Measurements from ENCODE around the gene METRNL.

METRNL gene

GRCh38 chr17:83069931-83070742, 9.3 kb upstream of the METRNL start:
- Histone ChIP-seq H3K9me3 (ENCODE audit: control insufficient read depth, low read depth, low read length) (no peaks in the 10 kb centered on the region), H3K4me3 (ENCODE audit: low read length) (no peak overlapping the region), H3K36me3 (ENCODE audit: control insufficient read depth, low read depth, low read length) (no peaks in the 10 kb centered on the region), H3K27me3 (ENCODE audit: control insufficient read depth, insufficient read depth, low read length) (no peaks in the 10 kb centered on the region), H3K4me1 (ENCODE audit: control insufficient read depth, low read depth, low read length) (no peaks in the 10 kb centered on the region), H3K27ac (ENCODE audit: low read length) (no peak overlapping the region), H3K9ac (ENCODE audit: low read length) (no peak overlapping the region)

GRCh38 chr17:83070800-83071341, 8.5 kb upstream of the METRNL start:
- no peaks in the 10 kb centered on the region for H3K27me3 ChIP-seq (ENCODE audit: control insufficient read depth, insufficient read depth, low read length)
- no peaks in the 10 kb centered on the region for H3K9me3 ChIP-seq (ENCODE audit: control insufficient read depth, low read depth, low read length)
- no peaks in the 10 kb centered on the region for H3K36me3 ChIP-seq (ENCODE audit: control insufficient read depth, low read depth, low read length)
- no peak overlapping the region for H3K9ac ChIP-seq (ENCODE audit: low read length)
- H3K27ac ChIP-seq (ENCODE audit: low read length) = no peak overlapping the region
- no peaks in the 10 kb centered on the region for H3K4me1 ChIP-seq (ENCODE audit: control insufficient read depth, low read depth, low read length)
- H3K4me3 ChIP-seq (ENCODE audit: low read length) = no peak overlapping the region

- no peak overlapping the region for H3K27ac ChIP-seq (ENCODE audit: low read length)
- H3K4me3 ChIP-seq (ENCODE audit: low read length) = no peak overlapping the region
- no peak overlapping the region for H3K9ac ChIP-seq (ENCODE audit: low read length)
- H3K4me1 ChIP-seq (ENCODE audit: control insufficient read depth, low read depth, low read length) = no peaks in the 10 kb centered on the region
- H3K9me3 ChIP-seq (ENCODE audit: control insufficient read depth, low read depth, low read length) = no peaks in the 10 kb centered on the region
- peaks cover under 1% of the 10 kb centered on the region for H3K27me3 ChIP-seq (ENCODE audit: control insufficient read depth, insufficient read depth, low read length)
- no peaks in the 10 kb centered on the region for H3K36me3 ChIP-seq (ENCODE audit: control insufficient read depth, low read depth, low read length)
Measured at GRCh38 chr17:83071365-83071764, 8.0 kb upstream of the METRNL start.

GRCh38 chr17:83071966-83072562, 7.3 kb upstream of the METRNL start:
- H3K36me3 ChIP-seq (ENCODE audit: control insufficient read depth, low read depth, low read length) = no peaks in the 10 kb centered on the region
- H3K4me3 ChIP-seq (ENCODE audit: low read length) = no peak overlapping the region
- no peaks in the 10 kb centered on the region for H3K4me1 ChIP-seq (ENCODE audit: control insufficient read depth, low read depth, low read length)
- no peak overlapping the region for H3K27ac ChIP-seq (ENCODE audit: low read length)
- H3K9ac ChIP-seq (ENCODE audit: low read length) = no peak overlapping the region
- H3K27me3 ChIP-seq (ENCODE audit: control insufficient read depth, insufficient read depth, low read length) = peaks cover 7% of the 10 kb centered on the region
- H3K9me3 ChIP-seq (ENCODE audit: control insufficient read depth, low read depth, low read length) = no peaks in the 10 kb centered on the region

- no peaks in the 10 kb centered on the region for H3K9me3 ChIP-seq (ENCODE audit: control insufficient read depth, low read depth, low read length)
- no peak overlapping the region for H3K4me3 ChIP-seq (ENCODE audit: low read length)
- no peaks in the 10 kb centered on the region for H3K4me1 ChIP-seq (ENCODE audit: control insufficient read depth, low read depth, low read length)
- H3K27ac ChIP-seq (ENCODE audit: low read length) = no peak overlapping the region
- H3K9ac ChIP-seq (ENCODE audit: low read length) = no peak overlapping the region
- H3K36me3 ChIP-seq (ENCODE audit: control insufficient read depth, low read depth, low read length) = no peaks in the 10 kb centered on the region
- H3K27me3 ChIP-seq (ENCODE audit: control insufficient read depth, insufficient read depth, low read length) = peaks cover 15% of the 10 kb centered on the region
Measured at GRCh38 chr17:83072600-83073358, 6.6 kb upstream of the METRNL start.

- Histone ChIP-seq H3K9ac (ENCODE audit: low read length) (no peak overlapping the region), H3K9me3 (ENCODE audit: control insufficient read depth, low read depth, low read length) (no peaks in the 10 kb centered on the region), H3K4me3 (ENCODE audit: low read length) (no peak overlapping the region)
Measured at GRCh38 chr17:83073389-83074063, 5.9 kb upstream of the METRNL start.

GRCh38 chr17:83074486-83075223, 4.8 kb upstream of the METRNL start:
- Histone ChIP-seq H3K4me1 (ENCODE audit: control insufficient read depth, low read depth, low read length) (no peaks in the 10 kb centered on the region), H3K36me3 (ENCODE audit: control insufficient read depth, low read depth, low read length) (no peaks in the 10 kb centered on the region), H3K27me3 (ENCODE audit: control insufficient read depth, insufficient read depth, low read length) (peaks cover 28% of the 10 kb centered on the region), H3K9ac (ENCODE audit: low read length) (no peak overlapping the region), H3K4me3 (ENCODE audit: low read length) (no peak overlapping the region), H3K27ac (ENCODE audit: low read length) (no peak overlapping the region), H3K9me3 (ENCODE audit: control insufficient read depth, low read depth, low read length) (no peaks in the 10 kb centered on the region)

More at GRCh38 chr17:83073389-83074063, 5.9 kb upstream of the METRNL start:
- Histone ChIP-seq H3K27ac (ENCODE audit: low read length) (no peak overlapping the region), H3K27me3 (ENCODE audit: control insufficient read depth, insufficient read depth, low read length) (peaks cover 22% of the 10 kb centered on the region), H3K36me3 (ENCODE audit: control insufficient read depth, low read depth, low read length) (no peaks in the 10 kb centered on the region), H3K4me1 (ENCODE audit: control insufficient read depth, low read depth, low read length) (no peaks in the 10 kb centered on the region)

- H3K27me3 ChIP-seq (ENCODE audit: control insufficient read depth, insufficient read depth, low read length) = peaks cover 28% of the 10 kb centered on the region
- no peaks in the 10 kb centered on the region for H3K9me3 ChIP-seq (ENCODE audit: control insufficient read depth, low read depth, low read length)
- no peak overlapping the region for H3K9ac ChIP-seq (ENCODE audit: low read length)
- H3K4me1 ChIP-seq (ENCODE audit: control insufficient read depth, low read depth, low read length) = no peaks in the 10 kb centered on the region
- no peaks in the 10 kb centered on the region for H3K36me3 ChIP-seq (ENCODE audit: control insufficient read depth, low read depth, low read length)
- no peak overlapping the region for H3K27ac ChIP-seq (ENCODE audit: low read length)
- H3K4me3 ChIP-seq (ENCODE audit: low read length) = no peak overlapping the region
Measured at GRCh38 chr17:83075270-83075880, 4.0 kb upstream of the METRNL start.

- Histone ChIP-seq H3K9me3 (ENCODE audit: control insufficient read depth, low read depth, low read length) (no peaks in the 10 kb centered on the region), H3K4me1 (ENCODE audit: control insufficient read depth, low read depth, low read length) (no peaks in the 10 kb centered on the region), H3K9ac (ENCODE audit: low read length) (no peak overlapping the region), H3K27ac (ENCODE audit: low read length) (no peak overlapping the region), H3K36me3 (ENCODE audit: control insufficient read depth, low read depth, low read length) (no peaks in the 10 kb centered on the region), H3K4me3 (ENCODE audit: low read length) (no peak overlapping the region), H3K27me3 (ENCODE audit: control insufficient read depth, insufficient read depth, low read length) (peaks cover 40% of the 10 kb centered on the region)
Measured at GRCh38 chr17:83076938-83077337, 2.5 kb upstream of the METRNL start.

- Histone ChIP-seq H3K9me3 (ENCODE audit: control insufficient read depth, low read depth, low read length) (no peaks in the 10 kb centered on the region), H3K36me3 (ENCODE audit: control insufficient read depth, low read depth, low read length) (no peaks in the 10 kb centered on the region), H3K27ac (ENCODE audit: low read length) (no peak overlapping the region), H3K27me3 (ENCODE audit: control insufficient read depth, insufficient read depth, low read length) (peaks cover 45% of the 10 kb centered on the region), H3K4me1 (ENCODE audit: control insufficient read depth, low read depth, low read length) (no peaks in the 10 kb centered on the region), H3K9ac (ENCODE audit: low read length) (no peak overlapping the region), H3K4me3 (ENCODE audit: low read length) (no peak overlapping the region)
Measured at GRCh38 chr17:83077411-83077810, 2.0 kb upstream of the METRNL start.
